ENCODE results near the gene CCR6. TPM values are rescaled to one million over a fixed set of nuclear protein-coding genes. Genes with fewer than 3 reads are reported as not detected.

CCR6 gene
- total and polyA plus RNA-seq, 8 donors, result 0.10 to 0.71 TPM; not detected in 6

DNA sequence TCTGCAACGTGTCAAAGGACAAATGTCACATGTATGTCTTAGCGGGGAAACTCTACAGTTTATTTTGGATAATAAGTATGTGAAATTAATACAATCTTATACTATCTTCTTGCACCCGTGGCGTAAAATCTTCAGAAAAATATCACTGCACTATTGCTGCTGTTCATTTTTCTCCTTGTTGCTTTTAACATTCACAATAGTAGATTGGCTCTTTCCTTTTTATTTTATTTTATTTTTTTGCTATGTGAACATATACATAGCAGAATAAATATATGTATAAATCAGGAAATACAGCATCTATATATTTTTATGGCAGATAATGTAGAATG is 19.5 kb downstream of the CCR6 start:
- TF ChIP-seq CTCF (IDR thresholded peaks at IDR 0.05), result no peak
- peaks cover 0 to 22% of the 10 kb centered on the region in 2 donors for H3K27me3 ChIP-seq
- H3K4me3 ChIP-seq, result no peak overlapping the region
- no peak overlapping the region for H3K27ac ChIP-seq
- H3K36me3 ChIP-seq, result no peaks in the 10 kb centered on the region
- ATAC-seq (no peak), DNase-seq (no peak)
- intact Hi-C loops (cut with DNase I), result loop anchor here in 1 of 2 donors (10.0 kb wide), 1 partner anchor 368 kb away; no protein-coding TSS in a partner anchor
- H3K4me1 ChIP-seq, result no peaks in the 10 kb centered on the region
- no peaks in the 10 kb centered on the region for H3K9me3 ChIP-seq

GRCh38 chr6:167143041-167143440 is 20.1 kb downstream of the CCR6 start:
- DNase-seq (no peak), ATAC-seq (no peak)
- Histone ChIP-seq H3K9me3 (no peaks in the 10 kb centered on the region), H3K4me3 (no peak overlapping the region), H3K27me3 (peaks cover 0 to 22% of the 10 kb centered on the region in 2 donors), H3K36me3 (no peaks in the 10 kb centered on the region), H3K27ac (no peak overlapping the region), H3K4me1 (no peaks in the 10 kb centered on the region)
- intact Hi-C loops (cut with DNase I), result loop anchor here in 1 of 2 donors (10.0 kb wide), 1 partner anchor 368 kb away; no protein-coding TSS in a partner anchor
- TF ChIP-seq CTCF (IDR thresholded peaks at IDR 0.05), result no peak

DNA sequence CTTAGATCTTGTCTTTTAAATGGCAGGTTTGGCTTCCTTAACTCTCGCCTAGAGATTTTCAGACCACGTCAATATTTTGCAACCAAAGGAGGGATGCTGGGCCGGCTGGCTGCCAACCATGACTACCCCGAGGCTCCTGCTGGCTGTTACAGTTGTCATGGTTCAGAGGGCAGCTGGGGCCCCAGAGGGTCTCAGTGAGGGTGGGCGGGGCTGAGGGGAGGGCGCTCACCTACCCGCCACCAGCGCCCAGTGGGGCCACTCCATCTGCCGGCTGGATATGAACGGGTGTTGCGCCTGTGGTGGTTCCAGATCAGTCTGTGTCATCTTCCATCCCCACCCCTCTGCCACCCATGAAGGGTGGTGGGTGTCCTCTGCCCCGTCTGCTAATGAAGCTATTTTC is 22.6 kb downstream of the CCR6 start:
- H3K4me1 ChIP-seq, result no peaks in the 10 kb centered on the region
- TF ChIP-seq CTCF (IDR thresholded peaks at IDR 0.05), result no peak
- H3K27ac ChIP-seq, result no peak overlapping the region
- H3K36me3 ChIP-seq, result no peaks in the 10 kb centered on the region
- H3K27me3 ChIP-seq, result peaks cover 0 to 22% of the 10 kb centered on the region in 2 donors
- ATAC-seq, result no peak
- no peaks in the 10 kb centered on the region for H3K9me3 ChIP-seq
- intact Hi-C loops (cut with DNase I), result loop anchor here in 1 of 2 donors (10.0 kb wide), 1 partner anchor 371 kb away; no protein-coding TSS in a partner anchor
- DNase-seq, result no peak
- H3K4me3 ChIP-seq, result no peak overlapping the region

DNA sequence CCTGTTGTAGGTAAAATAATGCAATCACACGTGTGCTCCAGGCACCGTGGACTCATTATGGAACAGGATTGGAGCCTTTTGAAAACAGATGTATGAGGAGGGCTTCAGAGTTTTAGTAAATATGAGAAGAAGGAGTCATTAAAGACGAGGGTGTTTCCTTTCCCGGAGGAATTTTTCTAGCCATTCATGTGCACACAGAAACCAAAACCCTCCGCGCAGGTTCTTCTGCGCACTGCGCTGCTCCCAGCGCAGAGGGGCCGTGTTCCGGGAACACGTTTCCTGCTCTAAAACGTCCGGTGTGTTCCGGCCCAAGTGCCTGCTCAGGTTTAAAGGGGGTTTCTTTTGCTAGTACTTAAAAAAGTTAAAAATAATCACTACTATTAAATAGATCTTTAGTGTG is 23.2 kb downstream of the CCR6 start:
- no peak for TF ChIP-seq CTCF (IDR thresholded peaks at IDR 0.05)
- no peak overlapping the region for H3K27ac ChIP-seq
- no peaks in the 10 kb centered on the region for H3K4me1 ChIP-seq
- H3K36me3 ChIP-seq, result no peaks in the 10 kb centered on the region
- H3K4me3 ChIP-seq, result peak overlapping the region in 1 of 2 donors; percentile 8
- intact Hi-C loops (cut with DNase I), result loop anchor here in 1 of 2 donors (10.0 kb wide), 1 partner anchor 371 kb away; no protein-coding TSS in a partner anchor
- ATAC-seq (peak; percentile 39), DNase-seq (peak in 1 of 4 donors; percentile 19)
- peaks cover 0 to 22% of the 10 kb centered on the region in 2 donors for H3K27me3 ChIP-seq
- H3K9me3 ChIP-seq, result no peaks in the 10 kb centered on the region

GRCh38 chr6:167146977-167147376 is 24.1 kb downstream of the CCR6 start:
- Histone ChIP-seq H3K36me3 (no peaks in the 10 kb centered on the region), H3K4me1 (peaks cover 0 to 4% of the 10 kb centered on the region in 2 donors), H3K27ac (no peak overlapping the region), H3K27me3 (peaks cover 0 to 22% of the 10 kb centered on the region in 2 donors), H3K9me3 (no peaks in the 10 kb centered on the region), H3K4me3 (peak overlapping the region in 1 of 2 donors; percentile 8)
- DNase-seq (no peak), ATAC-seq (no peak)
- intact Hi-C loops (cut with DNase I), result loop anchor here in 1 of 2 donors (10.0 kb wide), 1 partner anchor 372 kb away; no protein-coding TSS in a partner anchor
- TF ChIP-seq CTCF (IDR thresholded peaks at IDR 0.05), result no peak

Data from left lung (tissue), 10 donors.